DOHH2 (cell line): ENCODE results near the gene ANKZF1.
A peak's percentile ranks its signal among the peaks of the same experiment; 100 is the strongest.

Experiments used
- H3F3A ChIP-seq: fragments of 200-600 bp; sonication (generic), shearing (Covaris generic); 2 replicates; pipeline ENCODE4 v1.6.0; 2016; ENCODE audit warnings: antibody characterized with exemption, mild to moderate bottlenecking; ENCODE audit not compliant: control insufficient read depth, insufficient read depth
- H3K27ac ChIP-seq: fragments of 200-600 bp; sonication (generic); 2 replicates; pipeline ENCODE4 v1.5.1; 2014; ENCODE audit warnings: low read depth, mild to moderate bottlenecking, low read length, moderate library complexity
- H3K27me3 ChIP-seq: fragments of 200-600 bp; sonication (generic); 2 replicates; pipeline ENCODE4 v1.6.1; 2014; ENCODE audit warnings: mild to moderate bottlenecking, low read length, mixed read lengths; ENCODE audit not compliant: control insufficient read depth
- H3K36me3 ChIP-seq: fragments of 200-600 bp; sonication (generic); 2 replicates; pipeline ENCODE4 v1.6.1; 2014; ENCODE audit warnings: mild to moderate bottlenecking, low read length, moderate library complexity, mixed read lengths; ENCODE audit not compliant: control insufficient read depth
- H3K4me1 ChIP-seq: fragments of 200-600 bp; sonication (generic); 2 replicates; pipeline ENCODE4 v1.6.1; 2014; ENCODE audit warnings: mild to moderate bottlenecking, low read length, mixed read lengths; ENCODE audit not compliant: control insufficient read depth
- H3K4me2 ChIP-seq: fragments of 200-600 bp; sonication (generic); 2 replicates; pipeline ENCODE4 v1.6.0; 2014; ENCODE audit warnings: mild to moderate bottlenecking, low read length, moderate library complexity
- H3K4me3 ChIP-seq: fragments of 200-600 bp; sonication (generic); 2 replicates; pipeline ENCODE4 v1.5.1; 2014; ENCODE audit warnings: mild to moderate bottlenecking, low read length, mixed read lengths
- H3K79me2 ChIP-seq: fragments of 200-600 bp; sonication (generic); 2 replicates; pipeline ENCODE4 v1.6.1; 2014; ENCODE audit warnings: mild to moderate bottlenecking, low read length, mixed read lengths; ENCODE audit not compliant: control insufficient read depth
- H3K9me2 ChIP-seq: fragments of 200-600 bp; sonication (generic); replicated peaks from 2 replicates; pipeline ENCODE4 v1.6.1; 2014; ENCODE audit warnings: mild to moderate bottlenecking, low read length, mixed read lengths; ENCODE audit not compliant: control insufficient read depth
- H3K9me3 ChIP-seq: fragments of 200-600 bp; sonication (generic); 2 replicates; pipeline ENCODE4 v1.6.1; 2014; ENCODE audit warnings: antibody characterized with exemption, low read length, mixed read lengths; ENCODE audit not compliant: control insufficient read depth, insufficient read depth
- H4K20me1 ChIP-seq: fragments of 200-600 bp; sonication (generic); 2 replicates; pipeline ENCODE4 v1.6.0; 2014; ENCODE audit warnings: low read depth, mild to moderate bottlenecking, antibody characterized with exemption, low read length, moderate library complexity; ENCODE audit not compliant: control insufficient read depth, insufficient read depth
- CTCF ChIP-seq: fragments of 200-600 bp; sonication (generic); IDR thresholded peaks from one replicate; pipeline ENCODE4 v1.5.1; 2014; ENCODE audit warnings: antibody characterized with exemption, mild to moderate bottlenecking, low read depth, low read length; ENCODE audit not compliant: poor library complexity, severe bottlenecking
- EZH2phosphoT487 ChIP-seq: fragments of 200-600 bp; sonication (generic); IDR thresholded peaks from 2 replicates; pipeline ENCODE4 v1.6.1; 2017; ENCODE audit warnings: borderline replicate concordance, mild to moderate bottlenecking, antibody characterized with exemption, low read length, moderate library complexity, mixed read lengths

ANKZF1 gene

GRCh38 chr2:219207134-219207883 is 22.3 kb upstream of the ANKZF1 start:
- H3K79me2 ChIP-seq: peaks cover 3% of the 10 kb centered on the region; the same call in 1 of the 2 replicates
- H3K27ac ChIP-seq: peak overlapping the region; percentile 76
- TF ChIP-seq EZH2phosphoT487: no peak
- TF ChIP-seq CTCF: no peak
- no peaks in the 10 kb centered on the region for H3K27me3 ChIP-seq
- peak overlapping the region; percentile 97 for H3K4me2 ChIP-seq
- H3K4me1 ChIP-seq: peaks cover 18% of the 10 kb centered on the region
- peaks cover 7% of the 10 kb centered on the region; the same call in 1 of the 2 replicates for H3F3A ChIP-seq
- H3K9me2 ChIP-seq: no peaks in the 10 kb centered on the region
- peaks cover 47% of the 10 kb centered on the region for H3K36me3 ChIP-seq
- H3K4me3 ChIP-seq: peak overlapping the region; percentile 88
- no peaks in the 10 kb centered on the region for H3K9me3 ChIP-seq
- no peaks in the 10 kb centered on the region for H4K20me1 ChIP-seq

GRCh38 chr2:219207884-219208740 is 21.5 kb upstream of the ANKZF1 start:
- Histone ChIP-seq H3K36me3 (peaks cover 53% of the 10 kb centered on the region), H3K4me2 (peak overlapping the region; percentile 97), H3K9me2 (no peaks in the 10 kb centered on the region), H3K4me3 (peak overlapping the region; percentile 88; the same call in 1 of the 2 replicates), H3K4me1 (peaks cover 18% of the 10 kb centered on the region), H3F3A (peaks cover 7% of the 10 kb centered on the region; the same call in 1 of the 2 replicates), H4K20me1 (no peaks in the 10 kb centered on the region), H3K79me2 (peaks cover 3% of the 10 kb centered on the region; the same call in 1 of the 2 replicates), H3K27ac (no peak overlapping the region), H3K27me3 (no peaks in the 10 kb centered on the region), H3K9me3 (no peaks in the 10 kb centered on the region)
- TF ChIP-seq EZH2phosphoT487 (no peak), CTCF (no peak)

- no peak overlapping the region for H3K4me3 ChIP-seq
- TF ChIP-seq EZH2phosphoT487: no peak
- no peak for TF ChIP-seq CTCF
- H3F3A ChIP-seq: peaks cover 7% of the 10 kb centered on the region; the same call in 1 of the 2 replicates
- no peaks in the 10 kb centered on the region for H4K20me1 ChIP-seq
- no peaks in the 10 kb centered on the region for H3K9me2 ChIP-seq
- peaks cover 3% of the 10 kb centered on the region; the same call in 1 of the 2 replicates for H3K79me2 ChIP-seq
- no peak overlapping the region for H3K27ac ChIP-seq
- no peaks in the 10 kb centered on the region for H3K9me3 ChIP-seq
- H3K27me3 ChIP-seq: no peaks in the 10 kb centered on the region
- no peak overlapping the region for H3K4me2 ChIP-seq
- H3K4me1 ChIP-seq: peaks cover 18% of the 10 kb centered on the region
- peaks cover 67% of the 10 kb centered on the region for H3K36me3 ChIP-seq
Measured at GRCh38 chr2:219209236-219210195, 20.1 kb upstream of the ANKZF1 start.
